ENCODE data around the gene ZFYVE27.

DNA sequence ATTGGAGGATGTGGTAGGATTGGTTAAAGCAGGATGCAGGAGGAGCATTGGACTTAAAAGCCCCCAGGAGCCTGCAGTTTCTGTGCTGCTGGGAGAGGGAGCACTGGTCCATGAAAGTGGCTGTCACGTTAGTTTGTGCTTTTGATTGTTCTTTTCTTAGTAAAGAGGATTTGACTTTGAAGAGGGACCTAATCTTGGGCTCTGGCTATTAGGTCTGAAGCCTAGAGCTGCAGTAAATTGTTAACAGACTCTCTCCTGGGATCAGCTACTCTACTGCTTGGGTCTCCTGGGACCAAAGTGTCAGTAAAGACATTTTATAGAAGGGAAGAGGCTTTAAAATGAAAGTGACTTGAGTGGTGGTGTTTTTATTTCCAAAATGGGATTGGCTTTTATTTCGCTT is 3.7 kb downstream of the ZFYVE27 start:
- TF ChIP-seq, protein P1, sequence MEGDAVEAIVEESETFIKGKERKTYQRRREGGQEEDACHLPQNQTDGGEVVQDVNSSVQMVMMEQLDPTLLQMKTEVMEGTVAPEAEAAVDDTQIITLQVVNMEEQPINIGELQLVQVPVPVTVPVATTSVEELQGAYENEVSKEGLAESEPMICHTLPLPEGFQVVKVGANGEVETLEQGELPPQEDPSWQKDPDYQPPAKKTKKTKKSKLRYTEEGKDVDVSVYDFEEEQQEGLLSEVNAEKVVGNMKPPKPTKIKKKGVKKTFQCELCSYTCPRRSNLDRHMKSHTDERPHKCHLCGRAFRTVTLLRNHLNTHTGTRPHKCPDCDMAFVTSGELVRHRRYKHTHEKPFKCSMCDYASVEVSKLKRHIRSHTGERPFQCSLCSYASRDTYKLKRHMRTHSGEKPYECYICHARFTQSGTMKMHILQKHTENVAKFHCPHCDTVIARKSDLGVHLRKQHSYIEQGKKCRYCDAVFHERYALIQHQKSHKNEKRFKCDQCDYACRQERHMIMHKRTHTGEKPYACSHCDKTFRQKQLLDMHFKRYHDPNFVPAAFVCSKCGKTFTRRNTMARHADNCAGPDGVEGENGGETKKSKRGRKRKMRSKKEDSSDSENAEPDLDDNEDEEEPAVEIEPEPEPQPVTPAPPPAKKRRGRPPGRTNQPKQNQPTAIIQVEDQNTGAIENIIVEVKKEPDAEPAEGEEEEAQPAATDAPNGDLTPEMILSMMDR (IDR thresholded peaks at IDR 0.05) = no peak
- TF ChIP-seq POLR2A (IDR thresholded peaks at IDR 0.05) = no peak

Data from body of pancreas (tissue), 4 donors.